IMR-90 (cell line): Measurements from ENCODE around the gene FAF1. TPM values are rescaled to one million over a fixed set of nuclear protein-coding genes. Genes with fewer than 3 reads are reported as not detected.

Experiments
- ATAC-seq: fragments of 200-7000 bp; cut with Tn5 transposase; 2 replicates; pipeline ENCODE4 v1.9.1; 2020; ENCODE audit warnings: low read depth, mild to moderate bottlenecking, moderate library complexity
- BruUV-seq: library from RNA; stranded (reverse); fragments of 400-500 nt; replicated peaks from 2 replicates; lab custom pipeline; 2021; lab: Mats Ljungman, UMichigan
- CTCF ChIA-PET: fragments of 300-600 bp; formaldehyde crosslinking; extraction: SDS; loops from one replicate; lab custom pipeline; 2021; ENCODE audit warnings: antibody characterized with exemption; lab: Yijun Ruan, JAX
- POLR2A ChIA-PET: fragments of 300-600 bp; sonication (Branson Sonifier 250); formaldehyde crosslinking; loops from one replicate; lab custom pipeline; 2022; ENCODE audit warnings: antibody characterized with exemption; ENCODE audit not compliant: unreplicated experiment; lab: Charles Lee
- DNase-seq: peaks from one replicate; pipeline ENCODE4 v3.0.0; 2013
- H2AFZ ChIP-seq: replicated peaks from 2 replicates; pipeline ENCODE3; 2013; ENCODE audit warnings: low read length, mild to moderate bottlenecking; ENCODE audit not compliant: poor library complexity
- H2AK5ac ChIP-seq: 2 replicates; pipeline ENCODE4 v1.6.1; 2013; ENCODE audit warnings: low read depth, low read length, inconsistent platforms
- H2AK9ac ChIP-seq: replicated peaks from 2 replicates; pipeline ENCODE3; 2013; ENCODE audit warnings: mild to moderate bottlenecking, low read depth, low read length, moderate library complexity; ENCODE audit not compliant: poor library complexity
- H2BK120ac ChIP-seq: 2 replicates; pipeline ENCODE4 v1.6.1; 2013; ENCODE audit warnings: low read depth, low read length, inconsistent platforms
- H2BK15ac ChIP-seq: 3 replicates; pipeline ENCODE4 v1.6.1; 2013; ENCODE audit warnings: low read depth, low read length, inconsistent platforms
- H2BK20ac ChIP-seq: 2 replicates; pipeline ENCODE4 v1.6.1; 2013; ENCODE audit warnings: low read depth, mild to moderate bottlenecking, inconsistent platforms, low read length, moderate library complexity
- H2BK5ac ChIP-seq: 2 replicates; pipeline ENCODE4 v1.6.1; 2013; ENCODE audit warnings: mild to moderate bottlenecking, low read depth, low read length, inconsistent platforms; ENCODE audit not compliant: poor library complexity, severe bottlenecking
- H3K14ac ChIP-seq: replicated peaks from 2 replicates; pipeline ENCODE4 v1.6.1; 2013; ENCODE audit warnings: low read depth, low read length, inconsistent platforms
- H3K18ac ChIP-seq: 2 replicates; pipeline ENCODE4 v1.6.1; 2013; ENCODE audit warnings: low read depth, low read length, control low read depth
- H3K23ac ChIP-seq: 2 replicates; pipeline ENCODE4 v1.6.1; 2013; ENCODE audit warnings: low read depth, low read length, inconsistent platforms
- H3K27ac ChIP-seq: 2 replicates; pipeline ENCODE4 v1.5.1; 2013; ENCODE audit warnings: mild to moderate bottlenecking, control low read depth, low read length; ENCODE audit not compliant: insufficient read depth
- H3K27me3 ChIP-seq: 2 replicates; pipeline ENCODE4 v1.6.1; 2013; ENCODE audit warnings: low read length; ENCODE audit not compliant: control insufficient read depth, insufficient read depth
- H3K36me3 ChIP-seq: 2 replicates; pipeline ENCODE4 v1.6.1; 2013; ENCODE audit warnings: low read length, mixed read lengths; ENCODE audit not compliant: control insufficient read depth, insufficient read depth
- H3K4ac ChIP-seq: 2 replicates; pipeline ENCODE4 v1.6.1; 2013; ENCODE audit warnings: low read depth, low read length, inconsistent platforms
- H3K4me1 ChIP-seq: 2 replicates; pipeline ENCODE4 v1.6.1; 2013; ENCODE audit warnings: low read length, mixed read lengths; ENCODE audit not compliant: control insufficient read depth, insufficient read depth
- H3K4me2 ChIP-seq: 2 replicates; pipeline ENCODE4 v1.6.1; 2013; ENCODE audit warnings: low read depth, mild to moderate bottlenecking, control low read depth, low read length, moderate library complexity
- H3K4me3 ChIP-seq: 2 replicates; pipeline ENCODE4 v1.5.1; 2013; ENCODE audit warnings: low read depth, mild to moderate bottlenecking, control low read depth, low read length, moderate library complexity; ENCODE audit not compliant: insufficient read depth
- H3K56ac ChIP-seq: 2 replicates; pipeline ENCODE4 v1.6.1; 2013; ENCODE audit warnings: low read length, inconsistent platforms; ENCODE audit not compliant: insufficient read depth; ENCODE audit errors: extremely low read depth
- H3K79me1 ChIP-seq, 2 experiments: 2 replicates each; pipeline ENCODE4 v1.6.1; 2013; ENCODE audit warnings: low read length in 2 of 2, inconsistent platforms in 1 of 2, low read depth in 1 of 2
- H3K9ac ChIP-seq: 2 replicates; pipeline ENCODE4 v1.6.1; 2013; ENCODE audit warnings: low read depth, low read length, control low read depth
- H3K9me1 ChIP-seq: 2 replicates; pipeline ENCODE4 v1.6.1; 2013; ENCODE audit warnings: low read length, inconsistent platforms; ENCODE audit not compliant: insufficient read depth
- H3K9me3 ChIP-seq: 2 replicates; pipeline ENCODE4 v1.6.1; 2013; ENCODE audit warnings: low read length; ENCODE audit not compliant: control insufficient read depth, insufficient read depth
- H4K20me1 ChIP-seq: 2 replicates; pipeline ENCODE4 v1.6.1; 2013; ENCODE audit warnings: low read length, inconsistent platforms; ENCODE audit not compliant: insufficient read depth
- H4K5ac ChIP-seq: 2 replicates; pipeline ENCODE4 v1.6.1; 2013; ENCODE audit warnings: mild to moderate bottlenecking, low read depth, low read length, control low read depth
- H4K8ac ChIP-seq, 2 experiments: 2 replicates each; pipeline ENCODE4 v1.6.1; 2013; ENCODE audit warnings: low read depth in 2 of 2, low read length in 2 of 2, control low read depth in 1 of 2, inconsistent platforms in 1 of 2
- H4K91ac ChIP-seq: 2 replicates; pipeline ENCODE4 v1.6.1; 2013; ENCODE audit warnings: low read depth, low read length, inconsistent platforms; ENCODE audit not compliant: insufficient read depth
- BHLHE40 ChIP-seq: fragments of 150-350 bp; IDR thresholded peaks from 2 replicates; pipeline ENCODE4 v1.6.1; 2016; ENCODE audit warnings: mild to moderate bottlenecking, low read depth, low read length
- CEBPB ChIP-seq: IDR thresholded peaks from 2 replicates; pipeline ENCODE4 v1.6.1; 2012; ENCODE audit warnings: low read depth, low read length, improper control_type of control experiment
- CHD1 ChIP-seq: IDR thresholded peaks from 2 replicates; pipeline ENCODE4 v1.6.1; 2012; ENCODE audit warnings: low read depth, low read length, improper control_type of control experiment
- FOS ChIP-seq: fragments of 150-350 bp; IDR thresholded peaks from 2 replicates; pipeline ENCODE4 v1.6.1; 2016; ENCODE audit warnings: low read depth, low read length
- MAFK ChIP-seq: IDR thresholded peaks from 2 replicates; pipeline ENCODE4 v1.6.1; 2012; ENCODE audit warnings: low read depth, low read length, improper control_type of control experiment
- MAZ ChIP-seq: IDR thresholded peaks from 2 replicates; pipeline ENCODE4 v1.6.1; 2012; ENCODE audit warnings: low read depth, mild to moderate bottlenecking, low read length, improper control_type of control experiment, moderate library complexity, borderline replicate concordance
- MXI1 ChIP-seq: IDR thresholded peaks from 2 replicates; pipeline ENCODE4 v1.6.1; 2012; ENCODE audit warnings: low read depth, mild to moderate bottlenecking, low read length, moderate library complexity, borderline replicate concordance
- NFE2L2 ChIP-seq: fragments of 150-350 bp; IDR thresholded peaks from 2 replicates; pipeline ENCODE4 v1.6.1; 2016; ENCODE audit warnings: low read depth, mild to moderate bottlenecking, low read length
- POLR2A ChIP-seq: IDR thresholded peaks from 2 replicates; pipeline ENCODE4 v1.6.1; 2012; ENCODE audit warnings: mild to moderate bottlenecking, low read depth, low read length
- RAD21 ChIP-seq: IDR thresholded peaks from 2 replicates; pipeline ENCODE4 v1.6.1; 2012; ENCODE audit warnings: low read length, improper control_type of control experiment
- RCOR1 ChIP-seq: IDR thresholded peaks from 2 replicates; pipeline ENCODE4 v1.6.1; 2012; ENCODE audit warnings: mild to moderate bottlenecking, low read length, improper control_type of control experiment; ENCODE audit not compliant: insufficient replicate concordance
- RFX5 ChIP-seq: IDR thresholded peaks from 2 replicates; pipeline ENCODE4 v1.8.0; 2012; ENCODE audit warnings: low read depth, mild to moderate bottlenecking, low read length, moderate library complexity
- SMC3 ChIP-seq: fragments of 150-350 bp; IDR thresholded peaks from 2 replicates; pipeline ENCODE4 v1.6.1; 2016; ENCODE audit warnings: low read depth, mild to moderate bottlenecking, antibody characterized with exemption, low read length, moderate library complexity
- WGBS, 2 experiments: methylation state at CpG; one replicate each; pipeline versions ENCODE4 v1.1.5 to v1.1.7; 2013; ENCODE audit warnings: missing lambda C conversion rate in 2 of 2; ENCODE audit not compliant: insufficient read length in 1 of 2; ENCODE audit errors: extremely low coverage in 2 of 2; 5-methylcytosine and 5-hydroxymethylcytosine counted together
- dilution Hi-C: fragments of 300-500 bp; cut with HindIII; formaldehyde crosslinking; loops from one replicate; pipeline ENCODE4 v1.14.3; 2018; ENCODE audit warnings: low sequenced_read_pairs; ENCODE audit not compliant: unreplicated experiment
- in situ Hi-C: fragments of 300-500 bp; cut with MboI; formaldehyde crosslinking; loops from 3 replicates; pipeline ENCODE4 v1.14.3; 2019; ENCODE audit warnings: low sequenced_read_pairs, inconsistent platforms, mixed read lengths
- intact Hi-C: fragments of 100-400 bp; cut with micrococcal nuclease; formaldehyde crosslinking; loops from 2 replicates; pipeline ENCODE4 v1.10.0; 2022
- polyA plus RNA-seq, 3 experiments: library from polyadenylated mRNA; depleted of rRNA; stranded (reverse); fragments of >200 nt; gene quantifications; 2 replicates each; pipeline ENCODE4 v1.2.3, GENCODE V29; 2012; ENCODE audit warnings: low replicate concordance in 1 of 3
- total RNA-seq: library from RNA; depleted of rRNA; stranded (reverse); fragments of >200 nt; gene quantifications from 2 replicates; pipeline ENCODE4 v1.2.3, GENCODE V29; 2012
- TF ChIP-seq, protein P1 (sequence below): fragments of 150-350 bp; IDR thresholded peaks from 2 replicates; pipeline ENCODE4 v1.6.1; 2016; ENCODE audit warnings: low read depth, mild to moderate bottlenecking, low read length, moderate library complexity, borderline replicate concordance

The FAF1 gene
- total and polyA plus RNA-seq, 2 of the 4 experiments (the other 2 are of a cell fraction), result 18.8 to 72.9 TPM

DNA sequence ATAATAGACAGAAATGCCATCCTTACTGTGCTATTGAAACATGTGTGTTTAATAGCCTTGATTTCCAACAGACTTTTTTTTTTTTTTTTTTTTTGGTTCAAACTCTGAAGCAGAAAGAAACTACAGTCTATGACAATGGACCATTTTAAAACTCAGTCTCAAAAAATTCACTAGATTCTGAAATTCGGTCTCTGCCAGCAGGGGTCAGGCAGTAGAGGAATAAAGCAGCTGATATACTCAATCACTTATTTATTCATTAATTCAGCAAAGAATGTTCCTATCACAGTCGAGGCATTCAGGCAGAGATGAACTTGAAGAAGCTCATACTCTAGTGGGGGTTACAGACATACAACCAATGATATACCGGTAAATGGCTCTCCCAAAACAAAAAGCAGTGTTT is 275.9 kb downstream of the FAF1 start:
- Histone ChIP-seq H4K5ac (no peak overlapping the region), H3K27ac (no peak overlapping the region), H3K9me1 (no peaks in the 10 kb centered on the region), H3K4me3 (no peak overlapping the region), H3K9me3 (no peaks in the 10 kb centered on the region), H3K27me3 (no peaks in the 10 kb centered on the region), H3K56ac (no peak overlapping the region), H3K4me1 (no peaks in the 10 kb centered on the region), H2BK15ac (no peak overlapping the region), H2BK5ac (no peak overlapping the region), H2AK5ac (no peak overlapping the region), H2BK20ac (no peak overlapping the region), H3K4me2 (no peak overlapping the region), H2AK9ac (no peak overlapping the region), H4K20me1 (no peaks in the 10 kb centered on the region), H4K8ac (no peak overlapping the region), H3K4ac (no peak overlapping the region), H3K14ac (no peak overlapping the region), H4K91ac (no peak overlapping the region), H3K18ac (no peak overlapping the region), H2BK120ac (no peak overlapping the region), H3K23ac (no peak overlapping the region), H3K79me1 (no peaks in the 10 kb centered on the region), H2AFZ (no peak overlapping the region), H3K9ac (no peak overlapping the region), H3K36me3 (peaks cover under 1% of the 10 kb centered on the region)
- in situ Hi-C loops, result no loop called here
- POLR2A ChIA-PET, result interaction anchor here (0.5 kb wide), 1 partner anchor 236 kb away, joined by 4 read pairs; no protein-coding TSS in a partner anchor
- no peak for ATAC-seq
- CTCF ChIA-PET, result interaction anchor here (0.7 to 1.1 kb wide), 3 partner anchors 9 to 21 kb away, joined by 3 to 4 read pairs (median 4); no protein-coding TSS in a partner anchor
- DNase-seq, result no peak
- intact Hi-C loops, result no loop called here
- 80% methylated on average over 1 of the region's 3 CpGs; no CpG with 5 or more reads in 1 of the 2 experiments for WGBS, 2 experiments
- TF ChIP-seq MAZ (no peak), RAD21 (no peak), FOS (no peak), POLR2A (no peak), RFX5 (no peak), NFE2L2 (no peak), CEBPB (no peak), BHLHE40 (no peak), MXI1 (no peak), SMC3 (no peak), MAFK (no peak), CHD1 (no peak), RCOR1 (no peak)
- TF ChIP-seq, protein P1, sequence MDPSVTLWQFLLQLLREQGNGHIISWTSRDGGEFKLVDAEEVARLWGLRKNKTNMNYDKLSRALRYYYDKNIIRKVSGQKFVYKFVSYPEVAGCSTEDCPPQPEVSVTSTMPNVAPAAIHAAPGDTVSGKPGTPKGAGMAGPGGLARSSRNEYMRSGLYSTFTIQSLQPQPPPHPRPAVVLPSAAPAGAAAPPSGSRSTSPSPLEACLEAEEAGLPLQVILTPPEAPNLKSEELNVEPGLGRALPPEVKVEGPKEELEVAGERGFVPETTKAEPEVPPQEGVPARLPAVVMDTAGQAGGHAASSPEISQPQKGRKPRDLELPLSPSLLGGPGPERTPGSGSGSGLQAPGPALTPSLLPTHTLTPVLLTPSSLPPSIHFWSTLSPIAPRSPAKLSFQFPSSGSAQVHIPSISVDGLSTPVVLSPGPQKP, result no peak
- no TSS peak for BruUV-seq
- dilution Hi-C loops, result no loop called here
